Activated CD4-positive, CD25-positive, alpha-beta regulatory T cell treated with anti-CD3 and anti-CD28 coated beads, Interleukin-2, amount 50 U/mL, for 24 hours (primary cell): ENCODE measurements around the gene NIF3L1.
A peak's percentile ranks its signal among the peaks of the same experiment; 100 is the strongest.

Experiments used
- ATAC-seq, 2 donors: fragments of 150-1000 bp; cut with Tn5 transposase; one replicate each; pipeline ENCODE4 v1.10.0; 2021; ENCODE audit warnings: mild to moderate bottlenecking in 1 of 2, moderate library complexity in 1 of 2

The NIF3L1 gene

DNA sequence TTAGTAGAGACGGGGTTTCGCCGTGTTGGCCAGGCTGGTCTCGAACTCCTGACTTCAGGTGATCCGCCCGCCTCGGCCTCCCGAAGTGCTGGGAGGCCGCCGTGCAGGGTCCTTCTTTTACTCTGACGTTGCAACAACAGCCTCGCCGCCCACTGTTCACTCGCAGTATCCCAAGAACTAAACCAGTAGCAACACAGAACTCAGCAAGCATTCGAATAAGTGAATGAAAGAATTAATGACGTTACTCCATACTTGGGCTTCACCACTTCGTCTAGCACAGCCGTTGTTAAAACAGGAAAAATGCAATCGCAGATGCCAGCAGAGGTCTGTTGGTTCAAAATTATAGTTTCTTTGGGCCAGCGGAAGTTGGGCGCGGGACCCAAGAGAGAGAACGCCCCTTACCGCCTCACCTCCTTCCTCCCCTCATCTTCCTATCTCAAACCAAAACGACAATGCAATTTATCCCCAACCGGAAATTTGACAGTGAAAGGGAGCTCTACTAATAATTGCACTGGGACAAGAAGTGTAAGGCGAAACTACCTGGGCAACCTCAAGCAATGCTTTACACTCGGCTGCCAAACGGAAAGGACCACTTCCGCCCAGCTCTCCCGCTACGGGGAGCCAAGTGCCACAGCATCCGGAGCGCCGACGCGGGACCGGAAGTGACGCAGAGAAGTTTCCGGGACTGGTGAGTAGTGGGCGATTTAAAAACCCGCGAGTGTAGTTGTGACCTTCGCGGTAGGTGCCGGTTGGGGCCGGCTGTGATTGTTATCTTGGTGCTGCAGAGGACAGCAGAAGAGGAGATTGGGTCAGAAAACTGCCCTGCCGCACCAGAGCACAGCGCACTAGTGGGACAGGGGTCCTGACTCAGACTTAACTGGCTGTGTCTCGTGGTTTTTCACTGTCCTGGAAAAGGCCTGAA, at the start of gene NIF3L1, which contains the start of gene PPIL3:
Gene NIF3L1, plus strand, starts transcription at position 668 of the 922 bp plus-strand sequence. CDS start 2,573 bp downstream, outside the sequence.
Gene PPIL3, minus strand, starts transcription at position 374 of the 922 bp plus-strand sequence. CDS start 1,462 bp downstream, outside the sequence.
- peak; percentile 85 to 87 for ATAC-seq

DNA sequence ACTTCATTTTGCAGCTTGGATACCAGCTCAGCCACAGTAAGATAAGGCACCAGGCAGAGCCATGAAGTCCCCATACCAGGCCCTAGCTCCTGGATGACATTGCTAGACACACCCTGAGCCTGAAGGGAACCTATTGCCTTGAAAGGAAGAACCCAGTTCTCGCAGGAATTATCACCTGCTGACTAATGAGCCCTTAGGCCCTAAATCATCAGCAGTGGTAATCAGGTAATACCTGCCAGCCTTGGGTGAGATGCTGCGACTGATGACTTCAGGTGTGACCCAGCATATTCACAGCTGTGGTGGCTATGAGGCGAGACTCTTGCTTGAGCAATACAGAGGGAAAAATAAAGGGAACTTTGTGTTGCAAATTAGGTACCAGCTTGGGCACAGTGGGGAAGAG, 49.7 kb upstream of the NIF3L1 start:
- ATAC-seq: no peak

DNA sequence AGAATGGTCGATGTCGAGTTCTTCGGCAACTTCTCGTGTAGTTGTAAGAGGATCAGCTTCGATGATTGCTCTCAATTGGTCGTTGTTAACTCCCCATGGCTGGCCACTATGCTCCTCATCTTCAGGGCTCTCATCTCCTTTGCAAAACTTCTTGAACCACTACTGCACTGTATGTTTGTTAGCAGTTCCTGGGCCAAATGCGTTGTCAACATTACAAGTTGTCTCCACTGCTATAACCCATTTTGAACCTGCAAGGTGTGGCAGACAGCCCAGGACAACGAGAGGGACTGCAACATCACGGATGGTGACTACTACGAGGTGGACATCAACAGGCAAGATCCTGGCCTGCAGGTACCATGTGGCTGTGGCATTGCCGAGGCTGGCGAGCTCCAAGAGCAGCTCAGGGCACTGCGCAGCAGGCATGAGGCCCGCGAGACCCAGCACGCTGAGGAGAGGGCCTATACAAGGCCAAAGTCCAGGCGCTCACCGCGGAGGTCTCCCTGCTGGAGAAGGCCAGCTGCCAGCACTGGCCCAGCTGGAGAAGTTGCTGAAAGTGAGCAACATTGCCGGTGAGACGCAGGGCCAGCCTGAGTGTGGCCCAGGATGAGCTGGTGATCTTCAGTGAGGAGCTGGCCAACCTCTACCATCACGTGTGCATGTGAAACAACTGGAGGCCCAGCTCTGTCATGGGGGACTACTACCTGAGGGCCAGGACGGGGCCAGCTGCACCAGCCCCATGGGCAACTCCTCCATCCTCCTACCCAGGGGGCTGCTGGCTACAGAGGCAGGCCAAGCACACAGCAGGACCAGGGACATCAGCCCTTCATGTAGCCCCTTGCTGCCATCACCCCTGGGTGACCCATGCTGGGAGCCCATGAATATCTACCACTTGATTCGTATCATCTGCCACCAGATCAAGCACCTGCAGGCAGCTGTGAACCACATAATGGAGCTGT, 44.9 kb upstream of the NIF3L1 start:
- ATAC-seq: no peak

GRCh38 chr2:200845194-200845593, 44.0 kb upstream of the NIF3L1 start:
- ATAC-seq: peak in 1 of 2 donors; percentile 13

DNA sequence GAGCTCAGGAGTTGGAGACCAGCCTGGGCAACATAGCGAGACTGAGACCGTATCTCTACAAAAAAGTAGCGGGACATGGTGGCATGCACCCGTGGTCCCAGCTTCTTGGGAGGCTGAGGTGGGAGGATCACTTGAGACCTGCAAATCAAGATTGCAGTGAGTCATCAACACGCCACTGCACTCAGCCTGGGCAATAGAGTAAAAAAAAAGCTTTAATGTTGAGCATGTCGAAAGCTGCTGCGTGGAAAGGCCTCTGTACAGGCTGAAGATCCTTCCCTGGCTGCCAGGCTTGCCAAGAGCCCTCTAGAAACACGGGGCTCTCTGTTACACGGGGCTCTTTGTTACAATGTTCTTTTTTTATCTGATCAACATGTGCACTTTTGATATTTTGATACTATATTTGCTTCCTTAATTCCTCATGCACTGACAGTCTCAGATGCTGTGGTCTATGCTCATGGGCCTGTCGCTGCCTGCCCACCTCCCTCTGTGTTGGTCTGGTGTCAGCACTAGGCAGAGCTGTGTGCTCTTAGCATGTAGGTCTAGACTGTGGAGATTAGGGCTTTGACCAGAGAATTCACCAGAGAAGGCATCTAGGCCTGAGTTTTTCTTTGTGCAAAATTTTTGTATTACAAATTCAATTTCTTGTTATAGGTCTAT, 43.4 kb upstream of the NIF3L1 start:
- ATAC-seq: no peak

DNA sequence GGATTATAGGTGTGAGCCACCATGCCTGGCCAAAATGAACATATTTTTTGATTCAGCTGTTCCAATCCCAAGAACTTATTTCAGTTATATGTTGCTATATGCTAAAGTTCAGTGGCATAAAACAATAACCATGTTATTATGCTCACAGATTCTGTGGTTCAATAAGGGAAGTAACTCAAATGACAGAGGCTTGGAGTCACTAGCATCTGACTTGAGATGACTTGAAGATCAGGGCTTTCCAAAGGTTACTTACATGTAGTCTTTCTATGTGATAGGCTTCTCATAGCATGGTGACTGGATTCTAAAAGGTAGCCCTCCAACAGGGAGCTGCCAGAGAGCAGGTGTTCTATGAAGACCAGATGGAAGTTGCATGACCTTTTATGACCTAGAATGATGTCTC, 41.9 kb upstream of the NIF3L1 start:
- no peak for ATAC-seq

DNA sequence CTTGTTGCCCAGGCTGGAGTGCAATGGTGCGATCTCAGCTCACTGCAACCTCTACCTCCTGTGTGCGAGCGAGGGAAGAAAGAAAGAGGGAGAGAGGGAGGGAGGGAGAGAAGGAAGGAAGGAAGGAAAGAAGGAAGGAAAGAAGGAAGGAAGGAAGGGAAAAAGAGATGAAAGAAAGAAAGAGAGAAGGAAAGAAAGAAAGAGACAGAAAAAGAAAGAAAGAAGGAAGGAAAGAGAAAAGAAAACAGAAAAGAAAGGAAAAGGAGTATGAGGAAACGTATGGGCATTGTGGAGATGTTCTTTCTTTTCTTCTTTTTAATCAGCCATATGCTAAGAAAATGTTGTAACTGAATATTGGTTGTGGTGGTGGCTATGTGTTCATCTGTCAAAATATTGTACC, 41.2 kb upstream of the NIF3L1 start:
- ATAC-seq: no peak

- no peak for ATAC-seq
Observed at GRCh38 chr2:200850512-200851256, 38.5 kb upstream of the NIF3L1 start.

DNA sequence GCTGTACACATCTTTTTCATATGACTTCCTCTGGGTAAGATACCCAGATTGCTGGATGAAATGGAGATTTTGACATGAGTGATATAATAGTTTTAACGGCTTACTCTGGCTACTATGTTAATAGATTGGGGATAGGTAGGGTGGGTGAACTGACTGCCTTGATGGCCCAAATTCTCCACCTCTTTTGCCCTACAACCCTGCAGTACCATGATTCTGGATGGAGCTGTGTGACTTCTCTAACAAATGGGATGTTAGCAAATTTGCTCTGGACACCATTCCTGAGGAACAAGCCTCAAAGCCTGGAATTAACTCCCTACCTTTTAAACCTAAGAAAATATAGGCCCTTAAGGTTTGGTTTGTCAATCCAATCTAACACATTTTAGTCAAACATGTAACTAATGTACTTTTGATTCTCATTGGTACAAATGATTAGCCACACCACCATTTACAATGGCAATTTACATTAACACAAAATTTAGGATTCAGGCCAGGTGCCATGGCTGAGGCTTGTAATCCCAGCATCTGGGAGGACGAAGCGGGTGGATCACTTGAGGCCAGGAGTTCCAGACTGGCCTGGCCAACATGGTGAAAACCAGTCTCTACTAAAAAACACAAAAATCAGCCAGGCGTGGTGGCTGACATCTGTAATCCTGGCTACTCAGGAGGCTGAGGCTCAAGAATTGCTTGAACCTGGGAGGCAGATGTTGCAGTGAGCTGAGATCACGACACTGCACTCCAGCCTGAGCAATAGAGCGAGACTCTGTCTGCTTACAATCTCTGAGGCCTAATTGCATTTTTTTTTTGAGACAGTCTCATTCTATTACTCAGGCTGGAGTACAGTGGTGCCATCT, 37.5 kb upstream of the NIF3L1 start:
- ATAC-seq: no peak

DNA sequence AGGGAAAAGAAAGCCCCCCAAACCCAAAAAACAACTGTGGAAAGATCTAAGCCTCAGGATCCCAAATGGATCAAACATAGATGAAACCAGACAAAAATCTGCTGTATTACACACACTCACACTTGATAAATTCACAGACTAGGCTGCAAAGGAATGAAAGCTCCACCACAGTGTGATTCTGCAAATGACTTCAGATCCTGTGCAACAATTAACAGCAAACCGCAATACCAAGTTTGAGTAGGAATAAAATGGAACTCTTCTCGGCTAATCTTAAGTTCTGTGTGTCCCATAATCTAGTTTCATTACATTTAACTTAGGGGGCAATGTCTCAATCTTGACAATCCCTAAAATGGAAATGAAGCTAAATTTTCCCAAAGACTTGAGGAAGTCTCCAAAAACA, 36.6 kb upstream of the NIF3L1 start:
- ATAC-seq: no peak

DNA sequence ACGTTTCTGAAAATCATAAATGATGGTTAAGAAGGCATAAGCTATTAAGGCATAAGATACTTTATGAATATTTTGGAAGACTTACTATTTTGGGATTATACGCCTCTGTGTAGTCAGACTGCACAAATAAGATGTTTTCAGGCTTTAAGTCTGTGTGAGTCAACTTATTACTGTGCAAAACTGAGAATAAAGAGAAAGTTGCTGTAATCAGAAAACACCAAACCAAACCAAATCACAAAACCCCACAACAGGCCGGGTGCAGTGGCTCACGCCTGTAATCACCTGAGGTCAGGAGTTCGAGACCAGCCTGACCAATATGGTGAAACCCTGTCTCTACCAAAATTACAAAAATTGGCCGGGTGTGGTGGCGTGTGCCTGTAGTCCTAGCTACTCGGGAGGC, 32.4 kb upstream of the NIF3L1 start:
- ATAC-seq: peak; percentile 53 to 59

DNA sequence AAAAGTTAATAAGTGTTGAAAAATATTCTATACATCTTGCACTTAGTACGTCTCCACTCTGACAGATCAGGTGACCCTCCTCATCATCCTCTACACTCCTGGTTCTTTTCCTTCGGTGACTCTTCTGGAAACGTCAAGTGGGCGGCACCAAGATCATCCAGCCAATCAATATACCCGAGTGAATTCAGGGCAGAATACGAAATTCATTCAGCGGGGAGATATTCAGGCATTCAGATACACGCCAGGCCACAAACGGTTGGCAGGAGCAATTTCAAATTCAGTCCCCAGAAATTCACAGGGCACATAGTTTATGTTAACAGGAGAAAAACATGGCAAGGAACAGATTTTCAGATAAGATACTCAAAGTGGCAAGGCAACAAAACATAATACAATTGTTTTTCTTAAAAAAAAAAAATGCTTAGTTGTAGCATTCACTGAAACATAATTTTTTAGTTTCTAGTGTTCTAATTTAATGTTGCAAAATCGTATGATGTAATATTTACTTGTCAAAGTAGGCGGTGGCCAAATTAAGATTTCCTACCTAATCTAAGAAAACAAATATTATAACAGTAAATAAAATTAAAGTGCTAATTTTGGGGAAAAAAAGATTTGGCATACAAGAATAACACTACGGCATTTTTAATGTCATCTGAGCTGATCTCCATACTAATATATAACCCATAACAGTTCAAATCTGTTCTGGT, 28.9 kb upstream of the NIF3L1 start:
- no peak for ATAC-seq

DNA sequence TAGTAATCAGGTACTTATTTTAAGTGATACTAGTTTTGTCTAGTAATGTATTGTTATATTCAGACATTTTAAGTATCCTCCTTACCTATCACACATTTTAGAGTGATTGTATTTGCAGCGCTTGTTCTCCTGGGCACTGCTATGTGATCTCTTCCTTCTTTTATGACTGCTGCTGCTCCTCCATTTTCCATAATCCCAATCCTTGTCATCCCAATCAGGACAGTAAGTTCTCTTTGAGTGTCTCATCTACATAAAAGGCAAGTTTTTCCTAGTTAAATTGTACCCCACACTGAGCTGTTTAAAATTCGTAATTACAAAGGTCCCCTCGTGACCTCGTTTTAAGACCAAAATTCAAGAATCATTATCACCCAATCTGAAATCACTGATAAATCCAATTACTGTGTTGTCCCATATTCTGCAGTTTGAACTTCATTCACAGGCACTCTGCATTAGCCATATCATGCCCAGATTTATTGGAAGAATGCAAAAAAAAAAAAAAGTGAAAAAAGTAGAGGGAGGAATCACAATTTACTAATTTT, 27.5 kb upstream of the NIF3L1 start:
- no peak for ATAC-seq

DNA sequence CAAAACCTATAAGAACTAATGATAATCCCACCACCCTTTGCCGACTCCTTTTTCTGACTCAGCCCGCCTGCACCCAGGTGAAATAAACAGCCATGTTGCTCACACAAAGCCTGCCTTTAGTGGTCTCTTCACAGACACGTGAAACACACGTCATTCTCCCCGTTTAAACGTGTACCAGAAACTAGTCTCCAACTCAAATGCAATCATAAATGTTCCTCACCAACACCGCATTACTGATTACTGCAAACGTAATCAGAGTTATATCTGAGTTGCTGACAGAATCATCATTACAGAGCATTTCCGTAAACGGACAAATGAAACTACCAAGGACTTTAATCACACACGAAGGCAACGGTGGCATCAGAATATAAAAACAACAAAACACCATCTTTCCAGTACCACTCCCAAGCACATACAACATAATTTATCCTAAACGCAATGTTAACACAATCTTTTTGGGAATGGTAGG, 26.6 kb upstream of the NIF3L1 start:
- peak; percentile 69 to 75 for ATAC-seq

DNA sequence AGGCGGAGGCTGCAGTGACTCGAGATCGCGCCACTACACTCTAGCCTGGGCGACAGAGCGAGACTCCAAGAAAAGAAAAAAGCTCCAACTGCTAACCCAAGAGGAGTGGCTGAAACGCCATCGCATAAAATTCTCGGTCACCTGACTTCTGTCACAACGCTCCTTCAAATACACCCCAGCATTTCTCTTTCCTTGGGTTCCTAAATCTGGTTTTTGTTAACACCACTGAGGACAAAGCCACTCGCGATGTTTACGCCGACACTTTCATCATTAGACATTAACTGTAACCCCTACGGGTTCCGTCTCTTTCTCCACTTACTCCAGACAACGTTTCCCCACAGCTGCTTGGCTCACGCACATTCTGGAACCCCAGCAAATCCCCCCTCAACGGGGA, 25.4 kb upstream of the NIF3L1 start:
- no peak for ATAC-seq

- ATAC-seq: peak; percentile 80
Observed at GRCh38 chr2:200864176-200865034, 24.8 kb upstream of the NIF3L1 start, which contains the start of gene CLK1. CLK1 (minus strand) TSS chr2:200864658; CDS start chr2:200861862, 2,796 bp downstream.

- no peak for ATAC-seq
Observed at GRCh38 chr2:200869014-200869413, 20.2 kb upstream of the NIF3L1 start.

GRCh38 chr2:200871151-200871550, 18.0 kb upstream of the NIF3L1 start:
- ATAC-seq: no peak

GRCh38 chr2:200873560-200873959, 15.6 kb upstream of the NIF3L1 start:
- no peak for ATAC-seq
